ENCODE measurements around the gene SOX12.

Gene SOX12

DNA sequence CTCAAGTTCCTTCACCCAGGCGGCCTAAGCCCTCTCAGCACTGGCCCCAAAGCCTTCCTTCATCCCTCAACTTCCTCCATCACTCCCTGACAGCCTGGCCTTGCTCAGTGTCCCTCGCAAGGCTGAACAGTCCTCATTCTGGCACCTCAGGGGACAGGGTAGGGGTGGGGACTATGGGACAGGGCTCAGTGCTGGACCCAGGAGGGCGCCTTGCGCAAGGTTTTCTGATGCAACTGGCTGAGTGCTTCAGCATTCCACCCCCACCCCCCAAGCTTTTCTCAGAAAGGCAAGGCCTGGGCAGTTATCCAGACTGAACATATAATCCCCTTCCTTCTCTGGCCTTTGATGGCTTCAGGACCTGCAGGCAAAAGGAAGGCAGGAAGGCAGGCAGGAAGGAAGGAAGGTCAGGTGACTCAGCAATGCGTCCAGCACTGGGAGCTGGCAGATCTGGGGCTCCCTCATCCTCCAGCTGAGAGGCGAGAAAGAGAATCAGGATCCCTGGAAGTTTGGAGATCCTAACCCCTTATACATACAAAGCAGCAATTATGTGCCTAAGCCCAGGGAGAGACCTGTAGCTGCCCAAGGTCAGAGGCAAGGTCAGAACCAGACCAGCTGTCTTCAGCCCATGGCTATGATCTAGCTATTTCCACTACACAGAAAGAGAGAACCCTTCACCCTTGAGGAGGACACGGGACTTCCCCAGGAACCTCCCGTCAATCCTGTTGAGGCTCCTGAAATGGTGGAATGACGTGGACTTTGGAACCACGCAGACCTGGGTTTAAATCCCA lies 46.6 kb downstream of the SOX12 start:
- TF ChIP-seq, protein P1, sequence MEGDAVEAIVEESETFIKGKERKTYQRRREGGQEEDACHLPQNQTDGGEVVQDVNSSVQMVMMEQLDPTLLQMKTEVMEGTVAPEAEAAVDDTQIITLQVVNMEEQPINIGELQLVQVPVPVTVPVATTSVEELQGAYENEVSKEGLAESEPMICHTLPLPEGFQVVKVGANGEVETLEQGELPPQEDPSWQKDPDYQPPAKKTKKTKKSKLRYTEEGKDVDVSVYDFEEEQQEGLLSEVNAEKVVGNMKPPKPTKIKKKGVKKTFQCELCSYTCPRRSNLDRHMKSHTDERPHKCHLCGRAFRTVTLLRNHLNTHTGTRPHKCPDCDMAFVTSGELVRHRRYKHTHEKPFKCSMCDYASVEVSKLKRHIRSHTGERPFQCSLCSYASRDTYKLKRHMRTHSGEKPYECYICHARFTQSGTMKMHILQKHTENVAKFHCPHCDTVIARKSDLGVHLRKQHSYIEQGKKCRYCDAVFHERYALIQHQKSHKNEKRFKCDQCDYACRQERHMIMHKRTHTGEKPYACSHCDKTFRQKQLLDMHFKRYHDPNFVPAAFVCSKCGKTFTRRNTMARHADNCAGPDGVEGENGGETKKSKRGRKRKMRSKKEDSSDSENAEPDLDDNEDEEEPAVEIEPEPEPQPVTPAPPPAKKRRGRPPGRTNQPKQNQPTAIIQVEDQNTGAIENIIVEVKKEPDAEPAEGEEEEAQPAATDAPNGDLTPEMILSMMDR (IDR thresholded peaks at IDR 0.05), result no peak

DNA sequence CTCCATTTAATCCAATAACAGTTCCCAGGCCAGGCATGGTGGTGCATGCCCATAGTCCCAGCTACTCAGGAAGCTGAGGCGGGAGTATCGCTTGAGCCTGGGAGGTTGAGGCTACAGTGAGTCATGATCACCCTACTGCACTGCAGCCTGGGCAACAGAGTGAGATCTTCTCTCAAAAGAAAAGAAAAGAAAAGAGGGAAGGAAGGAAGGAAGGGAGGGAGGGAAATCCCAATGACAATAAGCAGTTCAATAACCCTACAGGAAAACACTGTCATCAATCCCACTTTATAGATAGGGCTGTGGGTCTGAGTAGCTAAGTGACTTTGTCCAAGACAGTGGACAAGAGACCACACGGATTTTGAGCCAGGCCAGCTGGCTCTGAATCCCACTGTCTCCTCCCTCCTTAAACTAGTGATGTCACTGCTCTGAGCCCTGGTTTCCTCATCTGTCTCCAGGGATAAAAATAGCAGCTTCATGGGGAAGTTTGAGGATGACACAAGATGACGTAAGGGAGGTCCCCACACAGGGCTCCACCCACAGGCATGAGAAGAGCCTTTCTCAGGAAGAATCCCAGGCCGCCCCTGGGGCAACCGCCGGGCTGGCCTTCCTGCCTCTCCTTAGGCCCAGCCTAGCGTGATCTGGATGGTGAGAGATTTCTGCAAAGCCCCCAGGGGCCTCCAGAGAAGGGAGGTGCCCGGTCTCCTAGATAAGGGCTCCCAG lies 48.0 kb downstream of the SOX12 start:
- TF ChIP-seq, protein P1 (IDR thresholded peaks at IDR 0.05), result no peak

DNA sequence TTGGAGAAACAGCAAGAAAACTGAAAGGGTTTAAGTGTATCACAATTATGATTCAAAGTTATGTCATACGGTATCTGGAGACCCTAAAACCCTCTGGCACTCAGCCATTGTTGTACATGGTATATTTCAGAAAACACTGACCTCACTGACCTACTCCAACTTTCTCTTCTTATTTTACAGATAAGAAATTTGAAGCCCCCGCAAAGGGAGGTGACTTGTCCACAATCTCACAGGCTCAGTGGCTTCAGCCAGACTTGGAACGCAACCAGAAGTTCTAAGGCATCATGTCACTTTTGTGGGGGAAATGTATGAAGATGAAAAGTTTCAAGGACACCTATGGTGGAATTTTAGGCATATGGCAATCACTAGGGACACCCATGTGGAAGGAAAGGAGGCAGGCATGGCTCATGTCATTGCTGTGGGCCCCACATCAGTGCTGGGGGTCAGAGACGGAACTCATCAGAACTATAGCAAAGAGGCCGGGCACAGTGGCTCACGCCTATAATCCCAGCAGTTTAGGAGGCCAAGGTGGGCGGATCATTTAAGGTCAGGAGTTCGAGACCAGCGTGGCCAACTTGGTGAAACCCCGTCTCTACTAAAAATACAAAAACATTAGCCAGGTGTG lies 50.0 kb downstream of the SOX12 start:
- TF ChIP-seq, protein P1 (IDR thresholded peaks at IDR 0.05), result no peak

DNA sequence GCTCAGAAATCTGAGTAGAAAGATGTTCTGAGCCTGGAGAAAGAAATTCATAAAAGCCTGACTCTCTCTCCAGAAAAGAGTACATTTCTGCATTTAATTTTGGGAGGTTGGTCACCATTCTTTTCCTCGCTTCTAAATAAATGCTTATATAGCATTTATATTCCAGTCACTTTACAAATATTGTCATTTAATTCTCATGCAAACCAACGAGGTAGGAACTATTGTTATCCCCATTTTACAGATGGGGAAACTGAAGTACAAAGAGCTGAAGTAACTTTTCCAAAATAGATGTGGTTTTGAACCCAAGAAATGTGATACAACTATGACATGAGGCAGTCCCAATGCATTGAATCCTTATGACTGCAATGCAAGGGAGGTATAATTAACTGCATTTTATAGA lies 50.7 kb downstream of the SOX12 start:
- TF ChIP-seq, protein P1 (IDR thresholded peaks at IDR 0.05), result no peak

DNA sequence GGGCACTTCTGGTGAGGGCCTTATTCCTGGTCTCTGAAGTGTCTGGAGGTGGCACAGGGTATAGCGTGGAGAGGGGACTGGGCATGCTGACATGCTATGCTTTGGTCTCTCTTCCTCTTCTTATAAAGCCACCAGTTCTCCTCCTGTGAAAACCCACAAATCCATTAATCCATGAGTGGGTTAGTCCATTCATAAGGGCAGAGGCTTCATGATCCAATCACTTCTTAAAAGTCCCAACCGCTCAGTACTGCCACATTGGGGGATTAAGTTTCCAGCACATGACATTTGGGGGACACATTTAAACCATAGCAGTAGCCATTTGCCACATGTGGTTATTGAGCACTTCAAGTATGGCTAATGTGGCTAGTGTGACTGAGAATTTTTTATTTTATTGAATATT lies 51.4 kb downstream of the SOX12 start:
- TF ChIP-seq, protein P1 (IDR thresholded peaks at IDR 0.05), result no peak

DNA sequence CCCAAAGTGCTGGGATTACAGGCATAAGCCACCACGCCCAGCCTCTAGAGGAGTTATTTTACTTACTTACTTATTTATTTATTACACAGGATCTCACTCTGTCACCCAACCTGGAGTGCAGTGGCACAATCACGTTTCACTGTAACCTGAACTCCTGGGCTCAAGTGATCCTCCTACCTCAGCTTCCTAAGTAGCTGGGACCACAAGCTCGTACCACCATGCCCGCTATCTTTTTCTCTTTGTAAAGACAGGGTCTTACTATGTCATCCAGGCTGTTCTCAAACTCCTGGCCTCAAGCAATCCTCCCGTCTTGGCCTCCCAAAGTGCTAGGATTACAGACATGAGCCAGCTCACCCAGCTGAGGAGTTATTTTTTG lies 53.6 kb downstream of the SOX12 start:
- TF ChIP-seq, protein P1 (IDR thresholded peaks at IDR 0.05), result no peak
